CD4-positive, alpha-beta T cell treated with Interferon alpha-2 for 1 hour (primary cell): ENCODE measurements around the gene RABL2A.
"Not testable (repeated sequence)": the region's sequence is repeated elsewhere in the genome, so short reads cannot be mapped to it uniquely, and the experiment has no call there.

Experiments used
- DNase-seq, 2 donors: peaks; one replicate each; pipeline ENCODE4 v3.0.0-alpha.2; 2020 to 2022

The RABL2A gene

GRCh38 chr2:113690871-113691270 lies 63.8 kb downstream of the RABL2A start:
- not testable (repeated sequence) for DNase-seq
